K562 (cell line): ENCODE measurements around the gene PTGR3. TPM values are rescaled to one million over a fixed set of nuclear protein-coding genes. Genes with fewer than 3 reads are reported as not detected.

Experiments used
- ATAC-seq: fragments of 200-7000 bp; cut with Tn5 transposase; 3 replicates; pipeline ENCODE4 v1.9.1; 2020; ENCODE audit warnings: moderate library complexity
- BruUV-seq: library from RNA; stranded (reverse); fragments of 400-500 nt; replicated peaks from 2 replicates; lab custom pipeline; 2021; lab: Mats Ljungman, UMichigan
- CTCF ChIA-PET: fragments of 300-600 bp; formaldehyde crosslinking; extraction: SDS; loops from one replicate; lab custom pipeline; 2021; ENCODE audit warnings: low intra/inter-chr PET ratio; lab: Yijun Ruan, JAX
- POLR2A ChIA-PET: fragments of 300-600, 350-650 bp; sonication (Branson Sonifier 250); formaldehyde crosslinking; extraction: SDS; loops from one replicate; lab custom pipeline; 2021; ENCODE audit warnings: antibody characterized with exemption, inconsistent platforms; lab: Yijun Ruan, JAX
- DNase-seq, 4 experiments: peaks; one replicate each; pipeline versions ENCODE4 v3.0.0 to v3.0.0-alpha.2; 2011 to 2018; ENCODE audit warnings: low spot score in 3 of 4, mixed read lengths in 3 of 4; ENCODE audit errors: extremely low read depth in 1 of 4
- FAIRE-seq: peaks from 2 replicates; lab custom pipeline; 2011; peaks lifted over from hg19 to GRCh38; lab: Jason Lieb, UNC
- H2AFZ ChIP-seq: 2 replicates; pipeline ENCODE4 v1.6.0; 2011; ENCODE audit warnings: low read depth, low read length, control low read depth, inconsistent platforms
- H3K27ac ChIP-seq: fragments of 200-600 bp; 3 replicates; pipeline ENCODE4 v1.8.0; 2011; ENCODE audit warnings: low read depth, mild to moderate bottlenecking, control low read depth, inconsistent platforms, low read length, moderate library complexity, mixed read lengths; ENCODE audit errors: extremely low read depth
- H3K27me3 ChIP-seq, 2 experiments: fragments of 300-600 bp in 1 of 2; 2 replicates in 1 of 2; 3 replicates in 1 of 2; pipeline versions ENCODE4 v1.6.0 to v1.8.0; 2011; ENCODE audit warnings: inconsistent platforms in 2 of 2, low read length in 2 of 2, mild to moderate bottlenecking in 1 of 2, mixed read lengths in 1 of 2, moderate library complexity in 1 of 2; ENCODE audit not compliant: control insufficient read depth in 2 of 2, insufficient read depth in 2 of 2
- H3K36me3 ChIP-seq: fragments of 300-600 bp; 3 replicates; pipeline ENCODE4 v1.8.0; 2011; ENCODE audit warnings: mild to moderate bottlenecking, low read length, inconsistent platforms; ENCODE audit not compliant: control insufficient read depth, insufficient read depth
- H3K4me1 ChIP-seq, 2 experiments: fragments of 200-600 bp in 1 of 2; replicated peaks in 1 of 2; 2 replicates in 1 of 2; 3 replicates in 1 of 2; pipeline versions ENCODE4 v1.5.1 to v1.8.0; 2011; ENCODE audit warnings: inconsistent platforms in 2 of 2, low read length in 2 of 2, mild to moderate bottlenecking in 1 of 2, mixed read lengths in 1 of 2, moderate library complexity in 1 of 2; ENCODE audit not compliant: control insufficient read depth in 2 of 2, insufficient read depth in 2 of 2
- H3K4me2 ChIP-seq: 2 replicates; pipeline ENCODE4 v1.6.1; 2011; ENCODE audit warnings: low read length, control low read depth, inconsistent platforms, mixed read lengths; ENCODE audit not compliant: insufficient read depth
- H3K4me3 ChIP-seq: fragments of 200-600 bp; sonication (generic), shearing (Covaris generic); 2 replicates; pipeline ENCODE4 v1.5.1; 2016; ENCODE audit warnings: control low read depth, inconsistent platforms
- H3K79me2 ChIP-seq: fragments of 200-600 bp; 3 replicates; pipeline ENCODE4 v1.8.0; 2011; ENCODE audit warnings: low read length, inconsistent platforms; ENCODE audit not compliant: control insufficient read depth, insufficient read depth
- H3K9ac ChIP-seq, 2 experiments: 2 replicates each; pipeline versions ENCODE4 v1.6.0 to v1.6.1; 2011; ENCODE audit warnings: low read depth in 2 of 2, low read length in 2 of 2, control low read depth in 1 of 2, inconsistent platforms in 1 of 2, mild to moderate bottlenecking in 1 of 2, mixed read lengths in 1 of 2; ENCODE audit not compliant: insufficient read depth in 1 of 2
- H3K9me1 ChIP-seq: one replicate; pipeline ENCODE4 v1.6.0; 2011; ENCODE audit warnings: inconsistent platforms, mild to moderate bottlenecking, low read length, moderate library complexity; ENCODE audit not compliant: control insufficient read depth, insufficient read depth
- H3K9me3 ChIP-seq: replicated peaks from 2 replicates; pipeline ENCODE4 v1.5.1; 2011; ENCODE audit warnings: low read depth, low read length, inconsistent platforms; ENCODE audit not compliant: control insufficient read depth, insufficient read depth
- H4K20me1 ChIP-seq: replicated peaks from 2 replicates; pipeline ENCODE4 v1.6.1; 2011; ENCODE audit warnings: low read length, inconsistent platforms, mixed read lengths; ENCODE audit not compliant: control insufficient read depth, insufficient read depth
- ARID1B ChIP-seq: fragments of 450-650 bp; IDR thresholded peaks from 2 replicates; pipeline ENCODE4 v1.6.1; 2016; ENCODE audit warnings: antibody characterized with exemption, mild to moderate bottlenecking, inconsistent platforms
- ATF3 ChIP-seq, 2 experiments: fragments of 450-650 bp in 1 of 2; sonication (generic) in 1 of 2; formaldehyde crosslinking in 1 of 2; IDR thresholded peaks in 1 of 2; conservative IDR thresholded peaks in 1 of 2; 2 replicates each; pipeline versions ENCODE4 v1.6.1 to v1.8.1; 2016 to 2023; ENCODE audit warnings: mild to moderate bottlenecking in 2 of 2, moderate library complexity in 2 of 2, inconsistent platforms in 1 of 2, missing genetic modification reagents in 1 of 2
- E2F4 ChIP-seq: sonication (generic); formaldehyde crosslinking; IDR thresholded peaks from 2 replicates; pipeline ENCODE4 v1.8.0; 2022; ENCODE audit warnings: mild to moderate bottlenecking, low read depth, missing genetic modification reagents
- KDM1A ChIP-seq, 2 experiments: fragments of 450-650 bp; IDR thresholded peaks; 2 replicates each; pipeline ENCODE4 v1.6.1; 2016; ENCODE audit warnings: mild to moderate bottlenecking in 2 of 2
- MAFG ChIP-seq: fragments of 450-650 bp; conservative IDR thresholded peaks from 2 replicates; pipeline ENCODE4 v1.6.1; 2016; ENCODE audit warnings: missing genetic modification characterization, missing compliant biosample characterization
- MYBL2 ChIP-seq, 2 experiments: fragments of 450-650 bp in 1 of 2; sonication (generic) in 1 of 2; formaldehyde crosslinking in 1 of 2; IDR thresholded peaks; 2 replicates each; pipeline versions ENCODE4 v1.6.1 to v1.8.1; 2017 to 2022; ENCODE audit warnings: borderline replicate concordance in 1 of 2, inconsistent platforms in 1 of 2, low read depth in 1 of 2, mild to moderate bottlenecking in 1 of 2, missing genetic modification reagents in 1 of 2, moderate library complexity in 1 of 2
- PCBP2 ChIP-seq: fragments of 200-400 bp; formaldehyde crosslinking; IDR thresholded peaks from 2 replicates; pipeline ENCODE4 v1.6.1; 2018; ENCODE audit warnings: low read length, low read depth, mild to moderate bottlenecking, moderate library complexity; ENCODE audit not compliant: poor library complexity, severe bottlenecking
- POLR3G ChIP-seq: IDR thresholded peaks from 2 replicates; pipeline ENCODE4 v1.6.1; 2011; ENCODE audit not compliant: insufficient read length, insufficient replicate concordance; ENCODE audit errors: extremely low read depth
- RNF2 ChIP-seq: sonication (generic); IDR thresholded peaks from 2 replicates; pipeline ENCODE4 v1.6.1; 2016
- SIN3A ChIP-seq, 2 experiments: fragments of 150-350 bp in 1 of 2; IDR thresholded peaks; 2 replicates each; pipeline ENCODE4 v1.6.1; 2011 to 2016; ENCODE audit warnings: borderline replicate concordance in 2 of 2, low read depth in 2 of 2, low read length in 2 of 2, mild to moderate bottlenecking in 2 of 2, moderate library complexity in 2 of 2; ENCODE audit not compliant: control insufficient read depth in 1 of 2
- SIRT6 ChIP-seq: IDR thresholded peaks from one replicate; pipeline ENCODE4 v1.6.1; 2012; ENCODE audit warnings: low read depth, mild to moderate bottlenecking, control low read depth, inconsistent platforms, low read length, moderate library complexity
- SNAPC5 ChIP-seq: fragments of 250-450 bp; sonication (Bioruptor Pico); IDR thresholded peaks from 2 replicates; pipeline ENCODE4 v1.8.0; 2021; ENCODE audit warnings: moderate library complexity, mild to moderate bottlenecking, inconsistent platforms
- ZC3H4 ChIP-seq: sonication (generic); formaldehyde crosslinking; IDR thresholded peaks from 2 replicates; pipeline ENCODE4 v1.9.0; 2021; ENCODE audit warnings: missing genetic modification reagents, borderline replicate concordance
- ZEB2 ChIP-seq: fragments of 450-650 bp; IDR thresholded peaks from 2 replicates; pipeline ENCODE4 v1.6.1; 2016
- ZNF280A ChIP-seq: fragments of 450-650 bp; IDR thresholded peaks from 2 replicates; pipeline ENCODE4 v1.6.1; 2018; ENCODE audit warnings: mild to moderate bottlenecking, low read depth; ENCODE audit not compliant: partially characterized antibody
- ZNF431 ChIP-seq: sonication (generic); formaldehyde crosslinking; IDR thresholded peaks from 2 replicates; pipeline ENCODE4 v1.8.0; 2022; ENCODE audit warnings: mild to moderate bottlenecking, missing genetic modification reagents
- ZNF586 ChIP-seq: fragments of 450-650 bp; formaldehyde crosslinking; conservative IDR thresholded peaks from 2 replicates; pipeline ENCODE4 v1.4.0; 2020; ENCODE audit warnings: mild to moderate bottlenecking, moderate library complexity
- WGBS: fragments of 100-300 bp; shearing (Covaris generic); methylation state at CpG from one replicate; pipeline ENCODE4 v1.1.6; 2016; ENCODE audit warnings: low coverage, mixed read lengths; ENCODE audit not compliant: insufficient coverage; ENCODE audit errors: missing lambda C conversion rate; 5-methylcytosine and 5-hydroxymethylcytosine counted together
- in situ Hi-C: fragments of 300-500 bp; cut with MboI; formaldehyde crosslinking; loops from 4 replicates; pipeline ENCODE4 v1.15.0; 2018; ENCODE audit warnings: inconsistent platforms, mixed read lengths
- intact Hi-C: fragments of 100-400 bp; cut with micrococcal nuclease; formaldehyde crosslinking; loops from 2 replicates; pipeline ENCODE4 v1.14.2; 2022
- polyA plus RNA-seq, 8 experiments: library from polyadenylated mRNA; depleted of rRNA in 4 of 8; stranded (reverse) in 5 of 8; unstranded in 3 of 8; fragments of >200 nt; fragmentation: Nextera tagmentation in 2 of 8; fragmentation: Illumina TruSeq in 1 of 8; extraction: Ambion mirVana in 2 of 8; extraction: Trizol in 1 of 8; gene quantifications; 2 replicates each; pipeline versions ENCODE4 v1.2.1 to v1.2.3, GENCODE V29; 2011 to 2014; ENCODE audit warnings: inconsistent platforms in 1 of 8, missing spikeins in 1 of 8
- total RNA-seq, 7 experiments: library from RNA; depleted of rRNA in 6 of 7; stranded (reverse); fragments of >200 nt in 6 of 7; fragmentation: Illumina TruSeq in 2 of 7; extraction: Trizol in 2 of 7; gene quantifications; 2 replicates each; pipeline versions ENCODE4 v1.2.1 to v1.2.3, GENCODE V29; 2011 to 2021; ENCODE audit warnings: low replicate concordance in 1 of 7

PTGR3 gene
- total and polyA plus RNA-seq, 9 of the 15 experiments (the other 6 are each of a cell fraction or from before 2014, with no cell fraction given) = 4.1 to 32.3 (median 15.3) TPM

GRCh38 chr18:75185460-75185859 lies 23.5 kb downstream of the PTGR3 start:
- 0% methylated on average over 1 of the region's 3 CpGs for WGBS
- no peak for ATAC-seq
- Histone ChIP-seq H3K4me3 (no peak overlapping the region), H3K4me1 (no peaks in the 10 kb centered on the region), H2AFZ (no peak overlapping the region), H3K9me3 (no peaks in the 10 kb centered on the region), H3K4me2 (no peak overlapping the region), H3K36me3 (no peaks in the 10 kb centered on the region), H3K79me2 (no peaks in the 10 kb centered on the region), H3K9me1 (no peaks in the 10 kb centered on the region), H3K27ac (no peak overlapping the region), H3K9ac (no peak overlapping the region), H4K20me1 (no peaks in the 10 kb centered on the region), H3K27me3 (peaks cover 4 to 26% of the 10 kb centered on the region in 2 experiments)
- DNase-seq = no peak
- intact Hi-C loops = no loop called here
- in situ Hi-C loops = no loop called here
- FAIRE-seq = no peak
- POLR2A ChIA-PET = no interaction called here
- no TSS peak for BruUV-seq
- no peak for TF ChIP-seq PCBP2
- no peak for TF ChIP-seq E2F4 (CRISPR knock-in tag)
- TF ChIP-seq ZNF431 (CRISPR knock-in tag) = no peak
- TF ChIP-seq MAFG (tag) = no peak
- no peak for TF ChIP-seq ZNF280A
- TF ChIP-seq MYBL2 (IDR thresholded peaks at IDR 0.05; ENCODE audit: low read depth) = no peak
- TF ChIP-seq MYBL2 (CRISPR knock-in tag; IDR thresholded peaks at IDR 0.05; ENCODE audit: borderline replicate concordance) = no peak
- no peak for TF ChIP-seq KDM1A (IDR thresholded peaks at IDR 0.05)
- TF ChIP-seq ZC3H4 = no peak
- TF ChIP-seq SIRT6 = no peak
- TF ChIP-seq SIN3A (IDR thresholded peaks at IDR 0.05; ENCODE audit: borderline replicate concordance in 2 of 2, control insufficient read depth in 1 of 2, low read depth in 2 of 2, low read length in 2 of 2) = no peak
- no peak for TF ChIP-seq ZNF586
- no peak for TF ChIP-seq RNF2
- TF ChIP-seq POLR3G = no peak
- TF ChIP-seq ARID1B = no peak
- no peak for TF ChIP-seq SNAPC5
- no peak for TF ChIP-seq ZEB2
- TF ChIP-seq ATF3 (IDR thresholded peaks at IDR 0.05) = no peak
- no peak for TF ChIP-seq ATF3 (CRISPR knock-in tag; conservative IDR thresholded peaks at IDR 0.05)
- TF ChIP-seq, all 486 proteins: peak for 0
- CTCF ChIA-PET = no interaction called here
